NCI-H510A (cell line): ENCODE data around the gene PRMT3.
"Not testable (repeated sequence)": the region's sequence is repeated elsewhere in the genome, so short reads cannot be mapped to it uniquely, and the experiment has no call there.

Experiments used
- DNase-seq: peaks from one replicate; lab custom pipeline; 2025; lab: John Stamatoyannopoulos, UW

The PRMT3 gene

GRCh38 chr11:20457934-20458680 lies 70.6 kb downstream of the PRMT3 start:
- DNase-seq: no peak

GRCh38 chr11:20458905-20459632 lies 71.6 kb downstream of the PRMT3 start:
- DNase-seq: no peak

- DNase-seq: no peak
Observed at GRCh38 chr11:20459865-20460264, 72.3 kb downstream of the PRMT3 start.

- no peak for DNase-seq
Observed at GRCh38 chr11:20464518-20464917, 77.0 kb downstream of the PRMT3 start.

- no peak for DNase-seq
Observed at GRCh38 chr11:20467487-20468185, 80.1 kb downstream of the PRMT3 start.

- no peak for DNase-seq
Observed at GRCh38 chr11:20470348-20470747, 82.8 kb downstream of the PRMT3 start.

- DNase-seq: not testable (repeated sequence)
Observed at GRCh38 chr11:20471929-20472328, 84.4 kb downstream of the PRMT3 start.

GRCh38 chr11:20474176-20474881 lies 86.8 kb downstream of the PRMT3 start:
- DNase-seq: no peak

- no peak for DNase-seq
Observed at GRCh38 chr11:20474882-20475517, 87.5 kb downstream of the PRMT3 start.

GRCh38 chr11:20477418-20478090 lies 90.0 kb downstream of the PRMT3 start:
- no peak for DNase-seq

- no peak for DNase-seq
Observed at GRCh38 chr11:20479513-20479912, 92.0 kb downstream of the PRMT3 start.

- DNase-seq: no peak
Observed at GRCh38 chr11:20483931-20484330, 96.4 kb downstream of the PRMT3 start.

GRCh38 chr11:20484416-20484815 lies 96.9 kb downstream of the PRMT3 start:
- not testable (repeated sequence) for DNase-seq

- no peak for DNase-seq
Observed at GRCh38 chr11:20488352-20488751, 100.8 kb downstream of the PRMT3 start.

GRCh38 chr11:20489948-20490347 lies 102.4 kb downstream of the PRMT3 start:
- DNase-seq: no peak

- no peak for DNase-seq
Observed at GRCh38 chr11:20493340-20493739, 105.8 kb downstream of the PRMT3 start.

- DNase-seq: no peak
Observed at GRCh38 chr11:20497124-20497792, 109.7 kb downstream of the PRMT3 start.

- no peak for DNase-seq
Observed at GRCh38 chr11:20501252-20501651, 113.7 kb downstream of the PRMT3 start.

GRCh38 chr11:20501971-20502370 lies 114.5 kb downstream of the PRMT3 start:
- DNase-seq: no peak

GRCh38 chr11:20511982-20512381 lies 124.5 kb downstream of the PRMT3 start:
- no peak for DNase-seq

GRCh38 chr11:20512869-20513268 lies 125.4 kb downstream of the PRMT3 start:
- DNase-seq: no peak
